HCT116 (cell line): ENCODE data around the gene PBLD. TPM values are rescaled to one million over a fixed set of nuclear protein-coding genes. Genes with fewer than 3 reads are reported as not detected.

Experiments
- ATAC-seq: fragments of 200-7000 bp; cut with Tn5 transposase; 2 replicates; pipeline ENCODE4 v1.9.1; 2020; ENCODE audit warnings: mild to moderate bottlenecking, moderate library complexity
- BruUV-seq: library from RNA; stranded (reverse); fragments of 400-500 nt; replicated peaks from 2 replicates; lab custom pipeline; 2021; lab: Mats Ljungman, UMichigan
- CTCF ChIA-PET: fragments of 300-600 bp; sonication (Branson Sonifier 250); formaldehyde crosslinking; loops from one replicate; lab custom pipeline; 2021; ENCODE audit warnings: antibody characterized with exemption; lab: Charles Lee
- POLR2A ChIA-PET: fragments of 300-600, 350-600 bp; sonication (Branson Sonifier 250); formaldehyde crosslinking; loops from one replicate; lab custom pipeline; 2021; ENCODE audit warnings: antibody characterized with exemption; lab: Charles Lee
- RAD21 ChIA-PET, 2 experiments: fragments of 300-600 bp; sonication (Branson Sonifier 250); formaldehyde crosslinking; loops; one replicate each; lab custom pipeline; 2023; ENCODE audit warnings: low total read pairs in 2 of 2; ENCODE audit not compliant: uncharacterized antibody in 2 of 2, unreplicated experiment in 2 of 2, low non-redundant PET in 1 of 2; lab: Charles Lee
- DNase-seq: peaks from one replicate; pipeline ENCODE4 v3.0.0-alpha.2; 2010; ENCODE audit warnings: low read depth, low spot score
- H2AFZ ChIP-seq: fragments of 200-600 bp; shearing (Covaris generic), sonication (generic); 2 replicates; pipeline ENCODE4 v1.6.1; 2017; ENCODE audit warnings: low read depth, mixed run types, mixed read lengths, antibody characterized with exemption, low read length; ENCODE audit not compliant: poor library complexity, severe bottlenecking
- H3K27ac ChIP-seq: 2 replicates; pipeline ENCODE4 v1.5.1; 2012; ENCODE audit warnings: low read depth, low read length
- H3K27me3 ChIP-seq: fragments of 200-600 bp; sonication (generic); 2 replicates; pipeline ENCODE4 v1.6.1; 2016; ENCODE audit warnings: mixed run types, low read length, mixed read lengths; ENCODE audit not compliant: insufficient read depth
- H3K36me3 ChIP-seq, 2 experiments: fragments of 200-500 bp in 1 of 2; fragments of 200-600 bp in 1 of 2; sonication (Bioruptor generic) in 1 of 2; sonication (generic) in 1 of 2; 2 replicates each; pipeline versions ENCODE4 v1.5.1 to v1.6.1; 2014 to 2016; ENCODE audit warnings: low read length in 2 of 2, inconsistent platforms in 1 of 2, mixed read lengths in 1 of 2, mixed run types in 1 of 2; ENCODE audit not compliant: insufficient read depth in 2 of 2, control insufficient read depth in 1 of 2
- H3K4me1 ChIP-seq, 2 experiments: fragments of 200-600 bp in 1 of 2; sonication (generic) in 1 of 2; 2 replicates each; pipeline versions ENCODE4 v1.5.1 to v1.6.1; 2012 to 2017; ENCODE audit warnings: low read length in 2 of 2, inconsistent platforms in 1 of 2, mild to moderate bottlenecking in 1 of 2, mixed read lengths in 1 of 2, mixed run types in 1 of 2, moderate library complexity in 1 of 2; ENCODE audit not compliant: insufficient read depth in 2 of 2, control insufficient read depth in 1 of 2
- H3K4me2 ChIP-seq: fragments of 200-600 bp; sonication (generic); 2 replicates; pipeline ENCODE4 v1.6.1; 2017; ENCODE audit warnings: mixed run types, low read length, mixed read lengths
- H3K4me3 ChIP-seq, 2 experiments: fragments of 200-600 bp in 1 of 2; sonication (generic) in 1 of 2; replicated peaks in 1 of 2; 2 replicates each; pipeline ENCODE4 v1.5.1; 2011 to 2016; ENCODE audit warnings: low read length in 2 of 2, control low read depth in 1 of 2, low read depth in 1 of 2, mild to moderate bottlenecking in 1 of 2, mixed read lengths in 1 of 2, mixed run types in 1 of 2
- H3K79me2 ChIP-seq: fragments of 200-600 bp; sonication (generic); 2 replicates; pipeline ENCODE4 v1.6.1; 2017; ENCODE audit warnings: mild to moderate bottlenecking, mixed run types, low read length, moderate library complexity, mixed read lengths; ENCODE audit not compliant: insufficient read depth
- H3K9ac ChIP-seq: fragments of 200-600 bp; sonication (generic); 2 replicates; pipeline ENCODE4 v1.6.1; 2016; ENCODE audit warnings: low read length, mixed read lengths
- H3K9me2 ChIP-seq: fragments of 200-600 bp; sonication (generic), shearing (Covaris generic); 2 replicates; pipeline ENCODE4 v1.6.1; 2017; ENCODE audit warnings: mixed run types, mild to moderate bottlenecking, moderate library complexity; ENCODE audit not compliant: insufficient read depth
- H3K9me3 ChIP-seq, 2 experiments: fragments of 200-500 bp in 1 of 2; fragments of 200-600 bp in 1 of 2; sonication (Bioruptor generic) in 1 of 2; sonication (generic) in 1 of 2; 2 replicates each; pipeline ENCODE4 v1.6.1; 2014 to 2017; ENCODE audit warnings: low read length in 2 of 2, mixed read lengths in 2 of 2, inconsistent platforms in 1 of 2, low read depth in 1 of 2, mild to moderate bottlenecking in 1 of 2, mixed run types in 1 of 2, moderate library complexity in 1 of 2; ENCODE audit not compliant: control insufficient read depth in 1 of 2, insufficient read depth in 1 of 2
- H4K20me1 ChIP-seq: fragments of 200-600 bp; sonication (generic), shearing (Covaris generic); 2 replicates; pipeline ENCODE4 v1.6.1; 2017; ENCODE audit warnings: mixed run types, mild to moderate bottlenecking, moderate library complexity; ENCODE audit not compliant: insufficient read depth
- CBX3 ChIP-seq: IDR thresholded peaks from 2 replicates; pipeline ENCODE4 v1.6.1; 2012; ENCODE audit warnings: low read depth
- CEBPB ChIP-seq: IDR thresholded peaks from 2 replicates; pipeline ENCODE4 v1.6.1; 2012; ENCODE audit warnings: low read depth
- EGR1 ChIP-seq: IDR thresholded peaks from 2 replicates; pipeline ENCODE4 v1.6.1; 2012; ENCODE audit warnings: low read depth
- ELF1 ChIP-seq: IDR thresholded peaks from 2 replicates; pipeline ENCODE4 v1.6.1; 2012; ENCODE audit warnings: low read depth, borderline replicate concordance
- EZH2 ChIP-seq: fragments of 200-600 bp; sonication (generic); IDR thresholded peaks from 2 replicates; pipeline ENCODE4 v1.6.1; 2017; ENCODE audit warnings: antibody characterized with exemption, mixed run types
- JUND ChIP-seq: IDR thresholded peaks from 2 replicates; pipeline ENCODE4 v1.6.1; 2012
- SP1 ChIP-seq: IDR thresholded peaks from 2 replicates; pipeline ENCODE4 v1.6.1; 2012; ENCODE audit warnings: low read depth
- TCF7L2 ChIP-seq: IDR thresholded peaks from 2 replicates; pipeline ENCODE4 v1.7.0; 2011; ENCODE audit warnings: borderline replicate concordance, inconsistent platforms; ENCODE audit not compliant: insufficient read depth, insufficient read length; ENCODE audit errors: extremely low read depth
- YY1 ChIP-seq: IDR thresholded peaks from 2 replicates; pipeline ENCODE4 v1.6.1; 2011; ENCODE audit warnings: low read length, low read depth, moderate library complexity, mild to moderate bottlenecking; ENCODE audit not compliant: insufficient replicate concordance; ENCODE audit errors: extremely low read depth
- ZBTB33 ChIP-seq: IDR thresholded peaks from 2 replicates; pipeline ENCODE4 v1.6.1; 2011; ENCODE audit warnings: mild to moderate bottlenecking, low read length, moderate library complexity; ENCODE audit not compliant: insufficient replicate concordance; ENCODE audit errors: extremely low read depth
- ZFX ChIP-seq: fragments of 450-650 bp; IDR thresholded peaks from 2 replicates; pipeline ENCODE4 v1.6.1; 2017
- ZNF274 ChIP-seq: fragments of 200-500 bp; sonication (Bioruptor generic); IDR thresholded peaks from 2 replicates; pipeline ENCODE4 v1.6.1; 2014; ENCODE audit warnings: mild to moderate bottlenecking, low read depth, low read length, inconsistent platforms
- intact Hi-C: fragments of 100-400 bp; cut with micrococcal nuclease; formaldehyde crosslinking; loops from 2 replicates; pipeline ENCODE4 v1.10.0; 2022
- total RNA-seq: library from RNA; stranded (reverse); gene quantifications from one replicate; pipeline ENCODE4 v1.2.1, GENCODE V29; 2021; ENCODE audit not compliant: unreplicated experiment
- TF ChIP-seq, protein P1 (sequence below), 3 experiments: fragments of 200-600 bp in 1 of 3; sonication (generic) in 1 of 3; IDR thresholded peaks in 2 of 3; conservative IDR thresholded peaks in 1 of 3; 2 replicates each; pipeline ENCODE4 v1.5.1; 2012 to 2017; ENCODE audit warnings: low read depth in 2 of 3, low read length in 2 of 3, antibody characterized with exemption in 1 of 3, borderline replicate concordance in 1 of 3, control low read depth in 1 of 3, mild to moderate bottlenecking in 1 of 3, mixed read lengths in 1 of 3, mixed run types in 1 of 3, moderate library complexity in 1 of 3; ENCODE audit not compliant: insufficient read depth in 1 of 3
- TF ChIP-seq, protein P2 (sequence below): IDR thresholded peaks from 2 replicates; pipeline ENCODE4 v1.6.1; 2012; ENCODE audit warnings: low read depth

PBLD gene
- total RNA-seq, 1 experiment from 2014 or later, result 2.2 TPM

- TF ChIP-seq, protein P1, sequence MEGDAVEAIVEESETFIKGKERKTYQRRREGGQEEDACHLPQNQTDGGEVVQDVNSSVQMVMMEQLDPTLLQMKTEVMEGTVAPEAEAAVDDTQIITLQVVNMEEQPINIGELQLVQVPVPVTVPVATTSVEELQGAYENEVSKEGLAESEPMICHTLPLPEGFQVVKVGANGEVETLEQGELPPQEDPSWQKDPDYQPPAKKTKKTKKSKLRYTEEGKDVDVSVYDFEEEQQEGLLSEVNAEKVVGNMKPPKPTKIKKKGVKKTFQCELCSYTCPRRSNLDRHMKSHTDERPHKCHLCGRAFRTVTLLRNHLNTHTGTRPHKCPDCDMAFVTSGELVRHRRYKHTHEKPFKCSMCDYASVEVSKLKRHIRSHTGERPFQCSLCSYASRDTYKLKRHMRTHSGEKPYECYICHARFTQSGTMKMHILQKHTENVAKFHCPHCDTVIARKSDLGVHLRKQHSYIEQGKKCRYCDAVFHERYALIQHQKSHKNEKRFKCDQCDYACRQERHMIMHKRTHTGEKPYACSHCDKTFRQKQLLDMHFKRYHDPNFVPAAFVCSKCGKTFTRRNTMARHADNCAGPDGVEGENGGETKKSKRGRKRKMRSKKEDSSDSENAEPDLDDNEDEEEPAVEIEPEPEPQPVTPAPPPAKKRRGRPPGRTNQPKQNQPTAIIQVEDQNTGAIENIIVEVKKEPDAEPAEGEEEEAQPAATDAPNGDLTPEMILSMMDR (IDR thresholded peaks at IDR 0.05 in 2 of 3, conservative IDR thresholded peaks at IDR 0.05 in 1 of 3; ENCODE audit: borderline replicate concordance in 1 of 3, insufficient read depth in 1 of 3, low read depth in 2 of 3, low read length in 2 of 3), result no peak
- no peak for TF ChIP-seq ZNF274
- TF ChIP-seq, protein P2, sequence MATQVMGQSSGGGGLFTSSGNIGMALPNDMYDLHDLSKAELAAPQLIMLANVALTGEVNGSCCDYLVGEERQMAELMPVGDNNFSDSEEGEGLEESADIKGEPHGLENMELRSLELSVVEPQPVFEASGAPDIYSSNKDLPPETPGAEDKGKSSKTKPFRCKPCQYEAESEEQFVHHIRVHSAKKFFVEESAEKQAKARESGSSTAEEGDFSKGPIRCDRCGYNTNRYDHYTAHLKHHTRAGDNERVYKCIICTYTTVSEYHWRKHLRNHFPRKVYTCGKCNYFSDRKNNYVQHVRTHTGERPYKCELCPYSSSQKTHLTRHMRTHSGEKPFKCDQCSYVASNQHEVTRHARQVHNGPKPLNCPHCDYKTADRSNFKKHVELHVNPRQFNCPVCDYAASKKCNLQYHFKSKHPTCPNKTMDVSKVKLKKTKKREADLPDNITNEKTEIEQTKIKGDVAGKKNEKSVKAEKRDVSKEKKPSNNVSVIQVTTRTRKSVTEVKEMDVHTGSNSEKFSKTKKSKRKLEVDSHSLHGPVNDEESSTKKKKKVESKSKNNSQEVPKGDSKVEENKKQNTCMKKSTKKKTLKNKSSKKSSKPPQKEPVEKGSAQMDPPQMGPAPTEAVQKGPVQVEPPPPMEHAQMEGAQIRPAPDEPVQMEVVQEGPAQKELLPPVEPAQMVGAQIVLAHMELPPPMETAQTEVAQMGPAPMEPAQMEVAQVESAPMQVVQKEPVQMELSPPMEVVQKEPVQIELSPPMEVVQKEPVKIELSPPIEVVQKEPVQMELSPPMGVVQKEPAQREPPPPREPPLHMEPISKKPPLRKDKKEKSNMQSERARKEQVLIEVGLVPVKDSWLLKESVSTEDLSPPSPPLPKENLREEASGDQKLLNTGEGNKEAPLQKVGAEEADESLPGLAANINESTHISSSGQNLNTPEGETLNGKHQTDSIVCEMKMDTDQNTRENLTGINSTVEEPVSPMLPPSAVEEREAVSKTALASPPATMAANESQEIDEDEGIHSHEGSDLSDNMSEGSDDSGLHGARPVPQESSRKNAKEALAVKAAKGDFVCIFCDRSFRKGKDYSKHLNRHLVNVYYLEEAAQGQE, result no peak
- TF ChIP-seq SP1, result no peak
These were observed 34.4 kb upstream of the PBLD start (continued) for GRCh38 chr10:68367121-68367520.

DNA sequence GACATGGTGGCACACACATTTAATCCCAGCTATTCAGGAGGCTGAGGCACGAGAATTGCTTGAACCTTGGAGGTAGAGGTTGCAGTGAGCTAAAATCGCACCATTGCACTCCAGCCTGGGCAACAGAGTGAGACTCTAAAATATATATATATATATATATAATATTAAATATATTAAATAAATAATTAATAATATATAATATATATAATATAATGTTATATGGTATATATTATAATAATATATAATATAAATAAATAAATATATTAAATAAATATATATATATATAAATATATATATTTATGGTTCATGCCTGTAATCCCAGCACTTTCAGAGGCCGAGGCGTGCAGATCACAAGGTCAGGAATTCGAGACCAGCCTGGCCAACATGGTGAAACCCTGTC is 33.9 kb upstream of the PBLD start:
- ATAC-seq (no peak), DNase-seq (no peak)
- Histone ChIP-seq H2AFZ (no peak overlapping the region), H3K36me3 (peaks cover 2 to 3% of the 10 kb centered on the region in 2 experiments; a peak in 2 of 4 replicates), H3K9ac (no peak overlapping the region), H3K27me3 (no peaks in the 10 kb centered on the region), H3K4me2 (no peak overlapping the region), H3K79me2 (no peaks in the 10 kb centered on the region), H3K4me3 (no peak overlapping the region), H3K27ac (no peak overlapping the region), H3K4me1 (no peaks in the 10 kb centered on the region), H3K9me2 (no peaks in the 10 kb centered on the region), H4K20me1 (no peaks in the 10 kb centered on the region), H3K9me3 (no peaks in the 10 kb centered on the region)
- ChIA-PET RAD21 (no interaction called here), CTCF (no interaction called here), POLR2A (no interaction called here)
- no TSS peak for BruUV-seq
- TF ChIP-seq EGR1 (no peak), CEBPB (no peak), ELF1 (no peak), YY1 (no peak), ZBTB33 (no peak), JUND (no peak), TCF7L2 (no peak), CBX3 (no peak), EZH2 (no peak), ZFX (no peak), ZNF274 (no peak)
- intact Hi-C loops, result loop anchor here (10.0 kb wide), 1 partner anchor 528 kb away; no protein-coding TSS in a partner anchor
